Astrocyte of the spinal cord (primary cell): Measurements from ENCODE around the gene WWOX.

Source experiments
- DNase-seq: peaks from one replicate; pipeline ENCODE4 v3.0.0; 2011; ENCODE audit warnings: low read depth, low spot score
- H3K4me3 ChIP-seq: 2 replicates; pipeline ENCODE4 v1.5.1; 2011; ENCODE audit warnings: low read depth, mild to moderate bottlenecking, low read length, moderate library complexity
- CTCF ChIP-seq: IDR thresholded peaks from 2 replicates; pipeline ENCODE4 v1.5.1; 2012; ENCODE audit warnings: low read depth, mild to moderate bottlenecking, low read length, inconsistent platforms
- in situ Hi-C: cut with HindIII; loops from 2 replicates; pipeline ENCODE4 v1.10.0; 2017; ENCODE audit warnings: low sequenced_read_pairs

The WWOX gene

GRCh38 chr16:78611318-78611717 is 511.9 kb downstream of the WWOX start:
- no peak for DNase-seq
- H3K4me3 ChIP-seq = no peak overlapping the region
- no peak for TF ChIP-seq CTCF
- in situ Hi-C loops = no loop called here

GRCh38 chr16:78619811-78620210 is 520.4 kb downstream of the WWOX start:
- H3K4me3 ChIP-seq = no peak overlapping the region
- in situ Hi-C loops = no loop called here
- TF ChIP-seq CTCF = no peak
- no peak for DNase-seq

- no peak overlapping the region for H3K4me3 ChIP-seq
- no peak for TF ChIP-seq CTCF
- in situ Hi-C loops = no loop called here
Measured at GRCh38 chr16:78620291-78620690, 520.8 kb downstream of the WWOX start.

GRCh38 chr16:78623796-78624195 is 524.3 kb downstream of the WWOX start:
- no peak for DNase-seq
- H3K4me3 ChIP-seq = no peak overlapping the region
- TF ChIP-seq CTCF = no peak
- in situ Hi-C loops = no loop called here

More at GRCh38 chr16:78620291-78620690, 520.8 kb downstream of the WWOX start:
- DNase-seq = no peak

GRCh38 chr16:78624366-78624765 is 524.9 kb downstream of the WWOX start:
- in situ Hi-C loops = no loop called here
- no peak for TF ChIP-seq CTCF
- H3K4me3 ChIP-seq = no peak overlapping the region
- no peak for DNase-seq

GRCh38 chr16:78628461-78629045 is 529.1 kb downstream of the WWOX start:
- H3K4me3 ChIP-seq = no peak overlapping the region
- no peak for TF ChIP-seq CTCF
- in situ Hi-C loops = no loop called here
- DNase-seq = peak; percentile 25

- H3K4me3 ChIP-seq = no peak overlapping the region
- DNase-seq = no peak
- no peak for TF ChIP-seq CTCF
- in situ Hi-C loops = no loop called here
Measured at GRCh38 chr16:78629173-78629572, 529.7 kb downstream of the WWOX start.
